ENCODE measurements around the gene PATJ. TPM values are rescaled to one million over a fixed set of nuclear protein-coding genes. Genes with fewer than 3 reads are reported as not detected.

PATJ gene
- total RNA-seq, 4 donors from 2014 or later, result 10.6 to 44.8 (median 26.1) TPM

DNA sequence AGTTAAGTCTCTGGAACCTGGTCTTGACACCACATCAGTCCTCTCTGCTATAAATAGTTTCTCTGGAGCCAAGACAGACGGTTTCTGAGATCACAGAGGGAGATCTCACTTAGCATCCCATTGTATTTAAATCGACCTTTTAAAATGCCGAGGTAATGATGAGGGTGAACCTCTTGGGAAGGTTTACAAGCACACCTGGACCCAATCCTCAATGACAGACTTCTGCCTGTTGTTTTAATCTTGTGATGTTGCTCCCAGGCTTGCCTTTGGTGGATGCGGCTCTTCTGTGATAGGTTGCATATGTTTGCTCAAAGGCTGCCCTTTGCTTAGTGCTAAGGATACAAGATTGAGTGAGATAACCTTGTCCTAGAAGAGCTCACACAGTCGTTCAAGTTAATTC is 347.7 kb downstream of the PATJ start:
- H3K4me1 ChIP-seq, result no peaks in the 10 kb centered on the region
- no peaks in the 10 kb centered on the region for H3K9me3 ChIP-seq
- no peaks in the 10 kb centered on the region for H3K36me3 ChIP-seq
- no peak for TF ChIP-seq POLR2A (IDR thresholded peaks at IDR 0.05)
- TF ChIP-seq, protein P1, sequence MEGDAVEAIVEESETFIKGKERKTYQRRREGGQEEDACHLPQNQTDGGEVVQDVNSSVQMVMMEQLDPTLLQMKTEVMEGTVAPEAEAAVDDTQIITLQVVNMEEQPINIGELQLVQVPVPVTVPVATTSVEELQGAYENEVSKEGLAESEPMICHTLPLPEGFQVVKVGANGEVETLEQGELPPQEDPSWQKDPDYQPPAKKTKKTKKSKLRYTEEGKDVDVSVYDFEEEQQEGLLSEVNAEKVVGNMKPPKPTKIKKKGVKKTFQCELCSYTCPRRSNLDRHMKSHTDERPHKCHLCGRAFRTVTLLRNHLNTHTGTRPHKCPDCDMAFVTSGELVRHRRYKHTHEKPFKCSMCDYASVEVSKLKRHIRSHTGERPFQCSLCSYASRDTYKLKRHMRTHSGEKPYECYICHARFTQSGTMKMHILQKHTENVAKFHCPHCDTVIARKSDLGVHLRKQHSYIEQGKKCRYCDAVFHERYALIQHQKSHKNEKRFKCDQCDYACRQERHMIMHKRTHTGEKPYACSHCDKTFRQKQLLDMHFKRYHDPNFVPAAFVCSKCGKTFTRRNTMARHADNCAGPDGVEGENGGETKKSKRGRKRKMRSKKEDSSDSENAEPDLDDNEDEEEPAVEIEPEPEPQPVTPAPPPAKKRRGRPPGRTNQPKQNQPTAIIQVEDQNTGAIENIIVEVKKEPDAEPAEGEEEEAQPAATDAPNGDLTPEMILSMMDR (IDR thresholded peaks at IDR 0.05), result no peak
- H3K27me3 ChIP-seq, result no peaks in the 10 kb centered on the region
- intact Hi-C loops (cut with DNase I; ENCODE audit: low total_unique reads), result no loop called here
- no peak overlapping the region for H3K4me3 ChIP-seq
- H3K27ac ChIP-seq, result no peak overlapping the region
- no peak for DNase-seq

DNA sequence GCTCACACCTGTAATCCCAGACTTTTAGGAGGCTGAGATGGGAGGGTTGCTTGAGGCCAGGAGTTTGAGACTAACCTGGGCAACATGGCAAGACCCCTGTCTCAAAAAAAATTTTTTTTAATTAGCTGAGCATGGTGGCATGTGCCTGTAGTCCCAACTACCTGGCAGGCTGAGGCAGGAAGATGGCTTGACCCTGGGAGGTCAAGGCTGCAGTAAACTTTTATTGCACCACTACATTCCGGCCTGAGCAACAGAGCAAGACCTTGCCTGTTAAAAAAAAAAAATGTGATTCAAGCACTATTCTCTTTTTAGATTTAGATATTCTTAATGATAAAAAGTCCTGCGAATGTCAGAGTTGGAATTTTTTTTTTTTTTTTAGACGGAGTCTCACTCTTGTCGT is 349.8 kb downstream of the PATJ start:
- Histone ChIP-seq H3K9me3 (no peaks in the 10 kb centered on the region), H3K27me3 (no peaks in the 10 kb centered on the region), H3K36me3 (no peaks in the 10 kb centered on the region), H3K4me1 (no peaks in the 10 kb centered on the region), H3K4me3 (no peak overlapping the region), H3K27ac (no peak overlapping the region)
- no peak for TF ChIP-seq POLR2A (IDR thresholded peaks at IDR 0.05)
- intact Hi-C loops (cut with DNase I; ENCODE audit: low total_unique reads), result no loop called here
- no peak for DNase-seq

DNA sequence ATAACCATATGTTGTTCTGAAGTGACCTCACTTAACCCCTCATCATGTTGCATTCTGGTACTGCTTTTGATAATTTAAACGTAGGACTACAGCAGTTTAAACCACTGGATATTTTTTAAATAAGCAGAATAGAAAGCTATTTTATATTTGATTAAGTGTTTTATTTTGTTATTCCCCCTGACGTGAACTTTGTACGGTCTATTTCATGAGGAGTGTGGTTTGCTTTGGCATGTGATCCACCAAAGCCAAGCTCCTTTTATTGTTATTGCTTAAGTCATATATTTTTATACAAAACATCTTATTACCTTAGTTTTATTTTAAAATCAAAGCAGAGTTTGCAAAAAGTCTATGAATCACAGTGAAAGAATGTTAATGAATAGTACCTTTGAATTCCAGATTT is 351.0 kb downstream of the PATJ start:
- DNase-seq, result no peak

DNA sequence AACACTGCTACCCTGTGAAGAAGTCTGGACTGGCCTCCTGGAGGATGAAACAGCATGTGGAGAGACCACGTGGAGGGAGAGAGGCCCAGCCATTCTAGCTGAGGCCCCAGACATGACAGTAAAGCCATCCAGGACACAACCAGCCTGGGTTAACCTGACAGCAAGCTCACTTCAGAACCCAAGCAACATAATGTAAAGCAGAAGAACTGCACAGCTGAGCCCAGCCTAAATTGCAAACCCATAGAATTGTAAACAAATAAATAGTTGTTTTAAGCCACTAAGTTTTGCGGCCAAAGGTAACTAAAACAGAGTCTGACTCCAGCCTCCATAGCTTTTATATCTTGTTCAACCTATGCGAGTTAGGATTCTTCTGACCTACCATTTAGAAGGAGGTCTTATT is 355.2 kb downstream of the PATJ start:
- Histone ChIP-seq H3K9me3 (no peaks in the 10 kb centered on the region), H3K4me3 (no peak overlapping the region), H3K36me3 (no peaks in the 10 kb centered on the region), H3K27ac (no peak overlapping the region), H3K27me3 (no peaks in the 10 kb centered on the region), H3K4me1 (no peaks in the 10 kb centered on the region)
- intact Hi-C loops (cut with DNase I; ENCODE audit: low total_unique reads), result no loop called here
- TF ChIP-seq POLR2A (IDR thresholded peaks at IDR 0.05), result no peak
- TF ChIP-seq, protein P1 (IDR thresholded peaks at IDR 0.05), result no peak
- DNase-seq, result no peak

More for the DNA sequence above, 351.0 kb downstream of the PATJ start:
- Histone ChIP-seq H3K36me3 (no peaks in the 10 kb centered on the region), H3K4me3 (no peak overlapping the region), H3K9me3 (no peaks in the 10 kb centered on the region), H3K4me1 (no peaks in the 10 kb centered on the region), H3K27me3 (no peaks in the 10 kb centered on the region), H3K27ac (no peak overlapping the region)
- no peak for TF ChIP-seq POLR2A (IDR thresholded peaks at IDR 0.05)
- TF ChIP-seq, protein P1 (IDR thresholded peaks at IDR 0.05), result no peak
- intact Hi-C loops (cut with DNase I; ENCODE audit: low total_unique reads), result no loop called here

DNA sequence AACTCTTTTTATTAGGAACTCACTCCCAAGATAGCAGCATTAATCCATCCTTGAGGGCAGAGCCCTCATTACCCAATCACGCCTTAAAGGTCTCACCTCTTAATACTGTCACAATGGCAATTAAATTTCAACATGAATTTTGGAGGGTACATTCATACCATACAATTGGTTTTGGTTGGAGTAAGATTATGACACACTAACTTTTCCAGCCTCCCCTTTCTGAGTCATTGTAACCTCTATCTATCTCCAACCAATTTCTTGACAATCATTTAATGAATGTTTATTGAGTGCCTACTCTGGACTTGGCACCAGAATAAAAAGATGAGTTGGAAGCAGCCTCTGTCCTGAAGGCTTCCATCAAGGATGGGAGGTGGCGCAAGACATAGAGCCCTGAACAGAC is 358.2 kb downstream of the PATJ start:
- intact Hi-C loops (cut with DNase I; ENCODE audit: low total_unique reads), result no loop called here
- no peak for DNase-seq

More for the DNA sequence above, 358.2 kb downstream of the PATJ start:
- Histone ChIP-seq H3K9me3 (no peaks in the 10 kb centered on the region), H3K36me3 (no peaks in the 10 kb centered on the region), H3K4me3 (no peak overlapping the region), H3K27ac (no peak overlapping the region), H3K4me1 (no peaks in the 10 kb centered on the region), H3K27me3 (no peaks in the 10 kb centered on the region)
- TF ChIP-seq, protein P1 (IDR thresholded peaks at IDR 0.05), result no peak
- no peak for TF ChIP-seq POLR2A (IDR thresholded peaks at IDR 0.05)
